T-helper 22 cell (primary cell): ENCODE results near the gene LAMA3.

Experiments used
- DNase-seq: peaks from one replicate; pipeline ENCODE4 v3.0.0-alpha.2; 2020; ENCODE audit warnings: low read depth

Gene LAMA3, protein sequence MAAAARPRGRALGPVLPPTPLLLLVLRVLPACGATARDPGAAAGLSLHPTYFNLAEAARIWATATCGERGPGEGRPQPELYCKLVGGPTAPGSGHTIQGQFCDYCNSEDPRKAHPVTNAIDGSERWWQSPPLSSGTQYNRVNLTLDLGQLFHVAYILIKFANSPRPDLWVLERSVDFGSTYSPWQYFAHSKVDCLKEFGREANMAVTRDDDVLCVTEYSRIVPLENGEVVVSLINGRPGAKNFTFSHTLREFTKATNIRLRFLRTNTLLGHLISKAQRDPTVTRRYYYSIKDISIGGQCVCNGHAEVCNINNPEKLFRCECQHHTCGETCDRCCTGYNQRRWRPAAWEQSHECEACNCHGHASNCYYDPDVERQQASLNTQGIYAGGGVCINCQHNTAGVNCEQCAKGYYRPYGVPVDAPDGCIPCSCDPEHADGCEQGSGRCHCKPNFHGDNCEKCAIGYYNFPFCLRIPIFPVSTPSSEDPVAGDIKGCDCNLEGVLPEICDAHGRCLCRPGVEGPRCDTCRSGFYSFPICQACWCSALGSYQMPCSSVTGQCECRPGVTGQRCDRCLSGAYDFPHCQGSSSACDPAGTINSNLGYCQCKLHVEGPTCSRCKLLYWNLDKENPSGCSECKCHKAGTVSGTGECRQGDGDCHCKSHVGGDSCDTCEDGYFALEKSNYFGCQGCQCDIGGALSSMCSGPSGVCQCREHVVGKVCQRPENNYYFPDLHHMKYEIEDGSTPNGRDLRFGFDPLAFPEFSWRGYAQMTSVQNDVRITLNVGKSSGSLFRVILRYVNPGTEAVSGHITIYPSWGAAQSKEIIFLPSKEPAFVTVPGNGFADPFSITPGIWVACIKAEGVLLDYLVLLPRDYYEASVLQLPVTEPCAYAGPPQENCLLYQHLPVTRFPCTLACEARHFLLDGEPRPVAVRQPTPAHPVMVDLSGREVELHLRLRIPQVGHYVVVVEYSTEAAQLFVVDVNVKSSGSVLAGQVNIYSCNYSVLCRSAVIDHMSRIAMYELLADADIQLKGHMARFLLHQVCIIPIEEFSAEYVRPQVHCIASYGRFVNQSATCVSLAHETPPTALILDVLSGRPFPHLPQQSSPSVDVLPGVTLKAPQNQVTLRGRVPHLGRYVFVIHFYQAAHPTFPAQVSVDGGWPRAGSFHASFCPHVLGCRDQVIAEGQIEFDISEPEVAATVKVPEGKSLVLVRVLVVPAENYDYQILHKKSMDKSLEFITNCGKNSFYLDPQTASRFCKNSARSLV (N-terminal part only)

GRCh38 chr18:23689031-23689615 lies at the start of gene LAMA3:
TSS of gene LAMA3 (plus strand) at chr18:23689453. CDS start at chr18:23689684, 231 bp downstream.
- no peak for DNase-seq

DNA sequence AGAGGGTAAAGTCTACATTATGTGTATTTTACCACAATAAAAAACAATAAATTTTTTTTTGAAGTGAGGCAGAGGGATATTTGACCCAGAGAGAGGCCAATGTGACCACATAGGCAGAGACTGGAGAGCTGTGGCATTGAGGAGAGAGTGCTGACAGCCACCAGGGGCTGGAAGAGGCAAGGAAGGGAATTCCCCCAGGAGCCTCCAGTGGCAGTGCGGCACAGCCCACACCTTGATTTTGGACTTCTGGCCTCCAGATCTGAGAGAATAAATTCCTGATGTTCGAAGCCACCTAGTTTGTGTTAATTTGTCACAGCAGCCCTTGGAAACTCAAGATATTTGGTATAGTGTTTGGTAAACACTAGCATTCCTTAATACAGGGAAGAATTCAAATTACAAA lies 49.2 kb upstream of the LAMA3 start:
- no peak for DNase-seq

GRCh38 chr18:23641143-23641720 lies 48.0 kb upstream of the LAMA3 start:
- DNase-seq, result no peak

DNA sequence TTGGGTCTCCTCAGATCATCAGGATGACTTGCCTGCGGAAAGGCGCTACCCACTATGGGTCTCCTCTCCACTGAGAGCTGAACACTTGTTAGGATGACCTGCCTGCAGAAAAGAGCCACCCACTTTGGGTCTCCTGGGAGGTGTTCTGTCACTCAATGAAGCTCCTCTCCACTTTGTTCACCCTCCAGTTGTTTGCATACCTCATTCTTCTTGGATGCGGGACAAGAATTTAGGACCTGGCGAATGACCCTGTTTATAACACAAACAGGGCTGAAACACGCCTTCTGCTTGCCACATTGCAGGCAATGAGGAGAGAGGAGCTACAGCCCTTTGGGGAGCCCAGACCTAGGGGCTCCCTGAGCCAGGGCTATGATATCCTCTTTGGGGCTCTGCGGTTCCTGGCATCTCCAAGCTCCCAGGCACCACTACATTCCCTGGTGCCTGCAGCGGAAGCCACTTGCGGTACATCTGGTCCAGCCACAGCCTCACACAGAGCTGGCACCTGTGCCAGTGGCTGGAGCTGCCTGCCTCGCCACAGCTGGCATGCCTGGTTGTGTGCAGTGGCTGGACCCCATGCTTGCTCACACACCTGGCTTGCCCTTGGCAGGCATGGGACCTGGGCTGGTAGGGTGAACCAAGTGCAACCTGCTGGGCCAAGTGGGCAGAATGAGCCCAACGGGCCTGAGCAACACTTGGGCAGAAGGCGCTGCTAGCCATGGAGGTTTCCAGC lies 47.2 kb upstream of the LAMA3 start:
- no peak for DNase-seq

- DNase-seq, result no peak
Measured at GRCh38 chr18:23643815-23644490, 45.3 kb upstream of the LAMA3 start.

- no peak for DNase-seq
Measured at GRCh38 chr18:23645568-23646175, 43.6 kb upstream of the LAMA3 start.

- no peak for DNase-seq
Measured at GRCh38 chr18:23646282-23646681, 43.0 kb upstream of the LAMA3 start.

DNA sequence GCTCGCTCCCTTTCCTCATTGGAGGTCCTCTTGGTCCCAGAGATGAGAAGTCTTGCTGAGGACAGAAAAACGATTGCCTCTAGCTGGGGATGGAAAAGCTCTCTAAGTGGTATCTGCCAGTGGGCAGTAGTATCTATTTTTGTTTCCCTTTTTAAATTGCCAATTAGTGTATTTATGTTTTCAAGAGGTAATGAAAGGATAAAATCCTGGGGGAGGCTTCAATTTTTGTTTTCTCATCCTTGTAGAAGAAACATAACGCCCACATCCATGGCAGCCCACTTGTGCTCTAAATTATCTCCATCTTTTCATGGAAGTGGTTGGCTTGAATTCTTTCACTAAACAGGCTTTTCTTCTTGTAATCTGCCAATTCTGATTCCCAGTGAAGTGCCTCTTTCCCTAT lies 40.8 kb upstream of the LAMA3 start:
- DNase-seq, result no peak

- DNase-seq, result no peak
Measured at GRCh38 chr18:23648940-23649607, 40.2 kb upstream of the LAMA3 start.

GRCh38 chr18:23650968-23651927 lies 38.0 kb upstream of the LAMA3 start:
- DNase-seq, result no peak

DNA sequence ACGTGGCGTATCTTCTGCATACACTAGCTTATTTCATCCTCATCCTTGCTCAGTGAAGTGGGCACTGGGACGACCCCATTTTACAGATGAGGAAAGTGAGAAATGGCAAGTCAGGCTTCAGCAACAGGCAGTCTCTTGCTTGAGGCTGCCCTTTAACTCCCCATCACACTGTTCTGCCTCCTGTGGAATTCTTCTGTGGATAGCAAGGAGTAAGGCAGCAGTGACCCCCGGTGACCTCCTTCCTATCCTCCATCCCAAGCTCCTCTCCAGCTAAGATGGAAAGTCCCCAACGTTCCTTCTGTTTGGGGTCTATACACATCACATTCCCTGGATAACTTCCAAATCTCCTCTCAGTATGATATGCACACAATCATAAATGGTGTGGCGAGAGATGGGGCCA lies 37.0 kb upstream of the LAMA3 start:
- no peak for DNase-seq

DNA sequence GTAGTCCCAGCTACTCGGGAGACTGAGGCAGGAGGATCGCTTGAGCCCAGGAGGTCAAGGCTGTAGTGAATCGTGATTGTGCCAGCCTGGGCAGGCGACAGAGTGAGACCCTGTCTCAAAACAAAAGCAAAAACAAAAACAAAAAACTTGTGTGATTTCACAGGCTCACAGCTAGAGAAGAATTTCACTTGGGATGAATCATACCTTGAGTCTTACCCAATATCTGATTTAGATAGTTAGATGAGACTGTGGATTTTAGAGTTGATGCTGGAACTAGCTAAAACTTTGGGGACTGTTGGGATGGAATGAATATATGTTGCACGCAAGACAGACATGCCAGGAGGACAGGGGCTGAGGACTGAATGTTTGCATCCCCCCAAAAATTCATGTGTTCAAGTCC lies 31.0 kb upstream of the LAMA3 start:
- DNase-seq, result no peak

DNA sequence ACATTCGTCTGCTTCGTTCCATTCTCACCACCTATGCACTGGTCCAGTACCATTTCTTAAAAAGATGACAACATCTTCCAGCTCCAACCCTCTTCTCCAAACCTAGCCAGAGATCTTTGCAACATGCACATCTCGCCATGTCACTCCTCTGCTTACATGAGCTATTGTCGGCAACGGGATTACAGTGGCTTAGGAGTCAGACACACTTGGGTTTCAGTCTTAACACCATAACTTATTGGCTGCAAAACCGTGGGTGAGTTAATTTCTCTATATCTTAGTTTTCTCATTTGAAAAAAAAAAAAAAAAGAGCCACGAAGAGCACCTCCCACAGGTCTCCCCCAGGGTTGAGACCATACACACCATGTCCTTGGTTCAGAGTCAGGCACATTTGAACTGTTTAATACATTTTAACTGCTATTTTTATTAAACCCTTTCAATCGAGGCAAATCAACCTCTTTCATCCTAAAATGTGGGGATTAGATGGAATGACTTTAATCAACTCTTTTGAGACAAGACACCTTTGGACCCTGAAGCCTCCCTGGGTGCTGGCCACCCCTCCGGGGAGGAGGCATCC lies 27.4 kb upstream of the LAMA3 start:
- DNase-seq, result no peak

- DNase-seq, result peak; percentile 4
Measured at GRCh38 chr18:23662309-23663263, 26.7 kb upstream of the LAMA3 start, which contains the start of gene ANKRD29. TSS of gene ANKRD29 (minus strand) at chr18:23662911. CDS start at chr18:23662730, 181 bp downstream.

DNA sequence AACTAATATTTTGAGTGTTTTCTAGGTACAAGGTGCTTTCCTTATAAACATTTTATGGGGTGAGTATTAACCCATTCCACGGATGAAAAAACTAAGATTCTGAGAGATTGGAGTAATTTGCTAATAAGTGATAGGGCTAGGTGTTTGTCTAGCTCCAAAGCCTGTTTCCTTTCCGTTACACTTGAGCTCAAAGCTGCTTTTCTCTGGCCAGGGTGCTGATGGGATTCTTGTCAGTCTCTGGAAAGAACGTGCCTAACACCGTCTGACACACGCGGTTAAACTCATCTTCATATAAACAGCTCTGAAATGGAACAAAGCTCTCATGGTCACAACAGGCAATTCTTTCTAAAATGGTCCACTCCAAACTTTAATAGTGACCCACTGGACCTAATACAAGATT lies 24.6 kb upstream of the LAMA3 start:
- DNase-seq, result no peak

DNA sequence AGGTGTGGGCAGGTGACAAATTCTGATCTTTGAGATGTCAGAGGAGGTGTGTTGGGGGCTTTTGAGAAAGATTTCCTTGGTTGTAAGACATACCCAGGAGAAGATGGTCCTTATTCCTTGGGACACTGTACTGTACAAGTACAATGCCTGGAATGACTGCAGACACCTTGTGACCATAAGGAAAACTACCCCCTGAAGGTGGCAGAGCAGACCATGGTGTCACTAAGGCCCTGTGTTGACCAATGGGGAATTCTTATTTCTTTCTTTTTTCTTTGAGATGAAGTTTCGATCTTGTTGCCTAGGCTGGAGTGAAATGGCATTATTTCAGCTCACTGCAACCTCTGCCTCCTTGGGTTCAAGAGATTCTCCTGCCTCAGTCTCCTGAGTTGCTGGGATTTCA lies 22.1 kb upstream of the LAMA3 start:
- DNase-seq, result no peak
